Measurements from ENCODE around the gene DIAPH2.

Gene DIAPH2

GRCh38 chrX:97638621-97639020 lies 954.0 kb downstream of the DIAPH2 start:
- Histone ChIP-seq H3K4me2 (ENCODE audit: low read length) (no peak overlapping the region), H3K9me3 (ENCODE audit: control insufficient read depth, insufficient read depth, low read length) (no peaks in the 10 kb centered on the region), H3K9me2 (replicated peaks; ENCODE audit: control insufficient read depth, low read length) (no peaks in the 10 kb centered on the region), H3K27ac (ENCODE audit: low read depth, low read length) (no peak overlapping the region), H3K36me3 (ENCODE audit: control insufficient read depth, low read length) (no peaks in the 10 kb centered on the region), H3K4me3 (ENCODE audit: low read length) (no peak overlapping the region), H3K27me3 (ENCODE audit: control insufficient read depth, low read length) (no peaks in the 10 kb centered on the region), H4K20me1 (ENCODE audit: control insufficient read depth, insufficient read depth, low read depth, low read length) (no peaks in the 10 kb centered on the region), H3K4me1 (ENCODE audit: control insufficient read depth, low read length) (no peaks in the 10 kb centered on the region), H3K79me2 (ENCODE audit: control insufficient read depth, low read length) (no peaks in the 10 kb centered on the region), H3F3A (ENCODE audit: control insufficient read depth, insufficient read depth) (no peaks in the 10 kb centered on the region)
- TF ChIP-seq CTCF (IDR thresholded peaks at IDR 0.05; ENCODE audit: low read depth, low read length, poor library complexity, severe bottlenecking) (no peak), EZH2phosphoT487 (IDR thresholded peaks at IDR 0.05; ENCODE audit: borderline replicate concordance, low read length) (no peak)

DNA sequence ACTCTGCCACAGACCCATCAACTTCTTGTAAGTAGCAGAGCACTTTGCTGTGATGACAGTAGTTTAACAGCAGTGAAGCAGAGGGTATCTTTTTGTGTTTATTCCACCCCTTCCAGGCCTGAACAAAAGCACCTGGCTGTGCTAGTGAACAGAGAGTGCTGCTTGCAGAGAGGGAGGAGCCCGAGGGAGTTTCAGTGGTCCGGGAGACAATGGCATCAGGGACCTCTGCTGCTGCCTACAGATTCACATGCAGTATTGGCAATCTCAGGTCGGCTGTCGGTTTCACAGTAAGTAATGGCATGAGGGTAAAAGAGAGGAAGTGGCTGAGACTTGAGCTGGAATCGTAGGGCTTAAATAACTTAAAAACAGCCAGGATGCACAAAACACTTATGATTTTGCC lies 954.9 kb downstream of the DIAPH2 start:
- Histone ChIP-seq H3K36me3 (ENCODE audit: control insufficient read depth, low read length) (no peaks in the 10 kb centered on the region), H3K9me2 (replicated peaks; ENCODE audit: control insufficient read depth, low read length) (no peaks in the 10 kb centered on the region), H3K27ac (ENCODE audit: low read depth, low read length) (no peak overlapping the region)

More for the DNA sequence above, 954.9 kb downstream of the DIAPH2 start:
- no peak overlapping the region for H3K4me3 ChIP-seq (ENCODE audit: low read length)
- no peak overlapping the region for H3K4me2 ChIP-seq (ENCODE audit: low read length)
- H3F3A ChIP-seq (ENCODE audit: control insufficient read depth, insufficient read depth), result no peaks in the 10 kb centered on the region
- no peaks in the 10 kb centered on the region for H3K9me3 ChIP-seq (ENCODE audit: control insufficient read depth, insufficient read depth, low read length)
- H4K20me1 ChIP-seq (ENCODE audit: control insufficient read depth, insufficient read depth, low read depth, low read length), result no peaks in the 10 kb centered on the region
- H3K79me2 ChIP-seq (ENCODE audit: control insufficient read depth, low read length), result no peaks in the 10 kb centered on the region
- H3K27me3 ChIP-seq (ENCODE audit: control insufficient read depth, low read length), result no peaks in the 10 kb centered on the region
- no peaks in the 10 kb centered on the region for H3K4me1 ChIP-seq (ENCODE audit: control insufficient read depth, low read length)
- no peak for TF ChIP-seq CTCF (IDR thresholded peaks at IDR 0.05; ENCODE audit: low read depth, low read length, poor library complexity, severe bottlenecking)
- no peak for TF ChIP-seq EZH2phosphoT487 (IDR thresholded peaks at IDR 0.05; ENCODE audit: borderline replicate concordance, low read length)

Measured in DOHH2 (cell line).